Measurements from ENCODE around the gene TMEM150A.
A peak's percentile ranks its signal among the peaks of the same experiment; 100 is the strongest.
"Not testable (repeated sequence)": the region's sequence is repeated elsewhere in the genome, so short reads cannot be mapped to it uniquely, and the experiment has no call there.

TMEM150A gene

GRCh38 chr2:85611705-85612587, 9.4 kb upstream of the TMEM150A start, which contains the start of gene C2orf68:
Gene C2orf68, minus strand, starts transcription at chr2:85612066. Its CDS starts 82 bp downstream, at chr2:85611984.
- DNase-seq = peak; percentile 93

GRCh38 chr2:85611217-85611704, 8.8 kb upstream of the TMEM150A start:
- DNase-seq = no peak

GRCh38 chr2:85607268-85608215, 5.0 kb upstream of the TMEM150A start:
- no peak for DNase-seq

GRCh38 chr2:85606116-85606455, 3.6 kb upstream of the TMEM150A start:
- DNase-seq = no peak

GRCh38 chr2:85605406-85606115, 3.1 kb upstream of the TMEM150A start:
- DNase-seq = no peak

GRCh38 chr2:85604568-85605339, 2.3 kb upstream of the TMEM150A start:
- no peak for DNase-seq

GRCh38 chr2:85604133-85604444, 1.6 kb upstream of the TMEM150A start:
- DNase-seq = not testable (repeated sequence)

GRCh38 chr2:85601771-85602475, 575 bp downstream of the TMEM150A start:
- no peak for DNase-seq

- no peak for DNase-seq
These were observed 1.3 kb downstream of the TMEM150A start for GRCh38 chr2:85600951-85601770.

GRCh38 chr2:85600235-85600575, 2.3 kb downstream of the TMEM150A start:
- no peak for DNase-seq

- no peak for DNase-seq
These were observed 2.8 kb downstream of the TMEM150A start for GRCh38 chr2:85599468-85600234.

GRCh38 chr2:85598594-85599340, 3.7 kb downstream of the TMEM150A start:
- no peak for DNase-seq

GRCh38 chr2:85597241-85597640, 5.3 kb downstream of the TMEM150A start:
- DNase-seq = no peak

- no peak for DNase-seq
These were observed 5.9 kb downstream of the TMEM150A start for GRCh38 chr2:85596486-85597143.

- DNase-seq = no peak
These were observed 6.5 kb downstream of the TMEM150A start for GRCh38 chr2:85596026-85596333.

- DNase-seq = peak; percentile 91
These were observed 7.0 kb downstream of the TMEM150A start, which contains the start of gene RNF181 for GRCh38 chr2:85595301-85596025. Gene RNF181, plus strand, starts transcription at chr2:85595745. Its CDS starts 19 bp downstream, at chr2:85595764.

GRCh38 chr2:85594715-85595300, 7.7 kb downstream of the TMEM150A start:
- DNase-seq = no peak

Measured in activated CD8-positive, alpha-beta memory T cell treated with anti-CD3 and anti-CD28 coated beads for 24 hours (primary cell).